HuH-7 (cell line): ENCODE results near the gene CACNA1G.
A peak's percentile ranks its signal among the peaks of the same experiment; 100 is the strongest.

Experiments
- DNase-seq: peaks from one replicate; pipeline ENCODE4 v3.0.0; 2011; ENCODE audit warnings: low spot score

The CACNA1G gene

DNA sequence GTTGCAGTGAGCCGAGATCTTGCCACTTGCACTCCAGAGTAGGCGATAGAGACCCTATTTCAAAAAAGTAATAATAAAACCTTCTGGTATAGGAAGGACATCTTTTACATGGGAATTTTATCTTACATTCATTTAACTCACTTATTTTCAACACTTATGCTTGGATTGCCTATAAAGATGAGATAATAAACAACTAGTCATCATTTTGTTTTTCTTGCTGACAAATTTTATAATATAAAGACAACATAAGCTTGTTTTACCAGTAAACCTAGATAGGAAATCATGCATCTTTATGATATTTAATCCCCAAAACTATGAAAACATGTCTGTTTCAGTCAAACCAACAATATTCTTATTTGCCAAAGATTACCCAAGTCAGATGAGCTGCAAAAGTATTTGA lies 91.1 kb downstream of the CACNA1G start:
- no peak for DNase-seq

DNA sequence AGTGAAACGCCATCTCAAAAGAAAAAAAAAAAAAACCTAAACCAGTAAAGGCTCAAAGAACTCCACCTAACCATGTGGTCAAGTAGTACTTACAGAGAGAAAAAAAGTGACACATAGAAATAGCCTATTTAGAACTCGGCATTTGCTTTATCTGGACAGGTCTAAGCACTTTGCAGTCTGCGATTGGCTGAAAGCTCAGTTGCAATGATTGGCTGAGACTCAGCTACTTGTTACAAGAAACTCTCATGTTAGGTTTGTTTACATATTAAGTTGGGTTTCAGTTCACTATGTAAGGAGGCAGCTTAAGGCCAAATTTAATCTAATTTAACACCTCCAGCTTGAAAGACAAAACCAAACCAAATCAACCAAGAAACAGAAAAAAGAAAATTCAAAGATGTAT lies 93.2 kb downstream of the CACNA1G start:
- no peak for DNase-seq

DNA sequence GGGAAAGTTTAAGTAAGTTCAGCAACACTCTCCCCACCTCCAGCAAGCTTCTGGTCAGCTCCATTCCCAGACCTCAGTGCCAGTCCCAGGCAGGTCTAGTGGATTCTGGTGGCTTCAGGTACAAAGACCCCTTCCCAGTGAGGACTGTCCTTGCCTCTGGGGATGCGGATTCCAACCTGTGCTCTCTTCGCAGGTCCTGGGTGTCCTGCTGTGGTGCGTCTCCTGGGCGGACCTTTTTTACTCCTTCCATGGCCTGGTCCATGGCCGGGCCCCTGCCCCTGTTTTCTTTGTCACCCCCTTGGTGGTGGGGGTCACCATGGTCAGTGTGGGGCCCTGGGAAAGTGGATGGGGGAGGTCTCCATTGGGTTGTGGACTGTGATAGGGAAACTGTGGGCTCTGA lies 96.0 kb downstream of the CACNA1G start:
- no peak for DNase-seq

DNA sequence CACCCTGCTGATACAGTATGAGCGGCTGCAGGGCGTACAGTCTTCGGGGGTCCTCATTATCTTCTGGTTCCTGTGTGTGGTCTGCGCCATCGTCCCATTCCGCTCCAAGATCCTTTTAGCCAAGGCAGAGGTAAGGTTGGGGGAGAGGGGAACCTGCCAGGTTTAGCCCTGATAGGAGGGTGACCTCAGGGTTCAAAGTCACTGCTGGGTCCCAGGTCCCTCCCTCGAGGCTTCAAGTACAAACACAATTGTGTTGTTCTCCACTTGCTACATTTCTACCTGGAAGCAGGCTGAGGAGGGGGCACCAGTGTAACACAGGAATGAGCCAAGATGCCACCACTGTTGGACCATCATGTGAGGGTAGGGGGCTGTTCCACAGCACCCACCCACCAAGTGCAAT lies 96.5 kb downstream of the CACNA1G start:
- no peak for DNase-seq

DNA sequence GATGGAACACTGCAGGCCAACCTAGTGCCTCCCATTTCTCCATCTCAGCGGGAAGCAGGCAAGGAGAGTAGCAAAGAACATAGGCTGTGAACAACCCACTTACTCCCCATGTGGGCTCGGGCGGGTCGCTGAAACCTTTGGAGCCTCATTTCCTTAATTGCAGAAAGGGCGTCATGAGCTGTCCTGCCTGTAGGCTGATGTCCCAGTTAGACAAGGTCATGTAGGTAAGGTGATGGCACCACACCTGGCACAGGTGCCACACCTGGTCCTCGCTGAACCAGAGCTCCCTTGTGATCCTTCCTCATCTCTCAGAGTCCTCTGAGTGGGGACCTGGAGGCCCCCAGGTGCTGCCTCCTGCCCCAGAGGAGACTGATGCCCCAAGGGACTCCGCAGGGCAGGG lies 97.1 kb downstream of the CACNA1G start:
- DNase-seq = no peak

DNA sequence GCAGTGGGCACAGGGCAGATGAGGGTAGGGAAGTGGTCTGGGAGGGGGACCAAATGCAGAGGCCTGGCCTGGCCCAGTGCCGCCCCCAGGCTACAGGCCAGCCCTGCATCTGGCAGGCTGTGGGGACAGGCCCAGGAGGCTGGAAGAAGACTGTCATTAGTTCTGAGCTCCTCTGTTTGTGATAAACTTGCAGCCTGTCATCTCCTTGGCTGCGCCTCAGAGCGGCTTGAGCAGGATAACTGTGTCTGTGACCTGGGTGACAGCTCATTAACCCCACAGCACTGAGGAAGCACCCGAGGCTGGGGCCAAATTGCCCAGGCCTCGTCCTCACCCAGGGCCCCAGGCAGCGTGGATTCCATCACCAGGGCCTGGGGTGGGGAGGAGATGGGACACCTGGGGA lies 98.1 kb downstream of the CACNA1G start:
- DNase-seq = no peak

DNA sequence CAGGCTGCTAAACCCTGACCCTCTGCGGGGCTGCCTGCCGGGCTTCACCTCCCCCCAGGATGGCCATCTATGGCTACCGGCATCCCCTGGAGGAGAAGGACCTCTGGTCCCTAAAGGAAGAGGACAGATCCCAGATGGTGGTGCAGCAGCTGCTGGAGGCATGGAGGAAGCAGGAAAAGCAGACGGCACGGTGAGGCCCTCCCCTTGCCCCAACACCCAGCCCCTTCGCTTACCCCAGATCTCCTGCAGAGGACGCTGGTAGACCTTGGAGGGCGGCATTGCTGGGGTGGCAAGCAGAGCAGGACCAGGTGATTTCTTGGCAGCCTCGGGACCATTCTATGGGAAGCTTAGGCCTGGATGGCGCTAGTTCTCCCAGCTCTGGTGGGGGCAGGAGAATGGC lies 98.7 kb downstream of the CACNA1G start:
- no peak for DNase-seq

DNA sequence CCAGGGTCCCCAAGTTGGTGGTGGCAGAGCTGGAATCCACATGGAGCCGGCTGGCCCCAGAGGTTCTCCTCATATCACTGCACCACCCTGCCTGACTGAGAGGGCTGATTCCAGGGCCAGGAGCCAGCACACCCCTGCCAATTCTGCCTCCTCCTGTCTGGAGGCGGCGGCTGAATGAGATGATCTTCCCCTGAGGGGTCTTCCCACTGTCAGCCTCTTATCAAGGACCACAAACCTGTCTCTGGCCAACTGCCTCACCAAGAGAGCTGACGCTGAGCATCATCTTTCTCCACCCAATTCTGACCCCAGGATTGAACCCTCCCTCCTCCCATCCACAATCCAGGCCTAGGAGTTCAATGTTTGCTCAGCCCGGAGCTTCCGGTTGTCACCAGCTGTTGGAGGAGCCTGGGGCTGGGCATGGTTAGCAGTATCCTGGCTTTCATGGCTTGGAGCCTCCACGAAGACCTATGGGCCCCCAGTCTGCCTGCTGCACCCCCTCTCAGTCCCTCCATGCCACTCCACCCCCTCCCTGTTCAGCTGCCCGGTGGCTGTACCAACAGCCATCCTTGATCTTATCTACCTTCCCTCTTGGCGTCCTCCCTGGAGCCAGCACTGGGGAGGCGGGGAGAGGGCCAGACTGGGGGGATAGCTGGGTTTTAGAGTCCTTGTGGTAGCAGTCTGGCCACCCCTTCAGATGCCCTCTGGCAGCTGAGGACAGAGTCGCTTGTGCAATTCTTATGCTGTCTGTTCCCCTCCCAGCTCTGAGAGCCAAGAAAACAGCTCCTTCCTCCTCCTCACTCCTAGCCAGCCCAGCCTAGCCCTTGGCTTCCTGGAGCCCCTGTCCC lies 99.7 kb downstream of the CACNA1G start:
- DNase-seq = no peak

DNA sequence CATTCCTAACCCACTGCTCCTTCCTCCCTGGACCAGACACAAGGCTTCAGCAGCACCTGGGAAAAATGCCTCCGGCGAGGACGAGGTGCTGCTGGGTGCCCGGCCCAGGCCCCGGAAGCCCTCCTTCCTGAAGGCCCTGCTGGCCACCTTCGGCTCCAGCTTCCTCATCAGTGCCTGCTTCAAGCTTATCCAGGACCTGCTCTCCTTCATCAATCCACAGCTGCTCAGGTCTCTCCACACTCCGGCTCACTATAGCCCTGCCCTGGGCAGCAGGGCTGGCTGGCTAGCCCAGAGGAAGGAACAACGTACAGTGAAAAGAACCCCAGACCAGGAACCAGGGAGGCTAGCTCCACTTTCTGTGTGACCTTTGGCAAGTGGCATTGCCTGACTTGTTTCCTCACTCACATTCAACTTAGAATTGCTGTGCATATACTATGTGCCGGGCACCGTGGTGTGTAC lies 100.4 kb downstream of the CACNA1G start:
- DNase-seq = no peak

DNA sequence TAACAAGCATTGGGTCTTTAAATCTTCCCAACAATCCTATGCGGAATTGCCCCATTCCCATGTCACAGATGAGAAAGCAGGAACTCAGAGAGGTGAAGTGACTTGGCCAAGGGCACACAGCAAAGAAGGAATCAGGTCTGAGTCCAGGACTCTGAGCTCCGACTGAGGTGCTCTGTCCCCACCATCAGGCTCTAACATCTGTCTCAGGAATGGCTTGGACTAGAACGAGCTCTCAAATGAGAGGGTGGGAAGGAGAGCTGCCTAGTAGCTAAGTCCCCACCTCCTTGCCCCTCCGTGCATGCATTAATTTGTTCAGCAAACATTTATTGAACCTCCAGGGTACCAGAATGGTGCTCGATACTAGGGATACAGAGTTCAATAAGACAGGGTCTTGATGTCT lies 100.8 kb downstream of the CACNA1G start:
- no peak for DNase-seq

DNA sequence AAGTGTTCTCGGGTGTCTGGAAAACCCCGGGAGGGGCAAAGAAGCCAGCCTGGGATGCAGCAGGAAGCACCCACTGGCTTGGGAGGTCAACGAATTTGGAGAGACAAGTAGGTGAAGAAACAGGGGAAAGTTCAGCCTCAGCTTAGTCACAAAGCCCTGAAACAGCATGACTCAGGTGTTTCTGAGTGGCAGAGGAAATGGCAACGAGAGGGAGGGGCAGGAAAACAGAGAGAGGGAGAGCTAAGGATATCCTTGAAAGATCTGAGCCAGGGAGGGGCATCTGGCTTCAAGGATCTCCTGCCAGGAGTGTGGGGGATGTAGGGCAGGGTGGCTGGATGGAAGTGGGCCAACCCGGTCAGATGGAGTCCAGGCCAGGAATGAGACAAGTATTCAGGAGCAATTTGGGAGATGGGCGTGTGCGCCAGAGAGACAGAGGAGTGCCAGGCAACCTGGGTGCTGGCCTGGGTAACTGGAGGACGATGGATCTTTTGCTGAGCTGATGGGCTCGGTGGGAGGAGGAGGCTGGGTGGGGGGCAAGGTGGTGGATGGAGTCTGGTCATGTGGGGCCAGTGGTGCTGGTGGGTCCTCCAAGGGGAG lies 101.4 kb downstream of the CACNA1G start:
- peak; percentile 72 for DNase-seq

DNA sequence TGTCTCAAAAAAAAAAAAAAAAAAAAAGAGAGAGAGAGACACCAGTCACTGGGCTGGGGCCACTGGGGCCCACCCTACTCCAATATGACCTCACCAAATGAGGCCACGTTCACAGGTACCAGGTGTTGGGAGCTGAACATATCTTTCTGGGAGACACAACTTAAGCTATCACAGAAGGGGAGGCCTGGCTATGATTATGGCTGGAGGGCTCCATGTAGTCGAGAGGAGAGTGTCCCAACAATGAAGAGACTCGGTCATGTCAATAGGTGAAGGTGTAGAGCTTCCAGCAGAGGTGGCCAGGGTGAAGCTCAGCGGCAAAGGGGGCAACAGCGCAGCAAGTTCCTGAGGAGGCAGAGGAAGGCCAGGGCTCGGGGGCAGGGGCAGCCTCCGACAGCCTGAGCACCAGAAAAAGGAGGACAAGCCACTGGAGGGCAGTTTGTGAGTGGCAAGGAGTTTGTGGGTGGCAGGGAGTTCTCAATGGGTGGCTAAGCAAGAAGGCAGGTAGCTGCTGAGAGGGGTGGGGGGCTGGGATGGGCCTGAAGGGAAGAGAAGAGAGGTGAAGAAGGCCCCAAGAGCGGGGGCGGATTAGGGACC lies 102.2 kb downstream of the CACNA1G start:
- no peak for DNase-seq

DNA sequence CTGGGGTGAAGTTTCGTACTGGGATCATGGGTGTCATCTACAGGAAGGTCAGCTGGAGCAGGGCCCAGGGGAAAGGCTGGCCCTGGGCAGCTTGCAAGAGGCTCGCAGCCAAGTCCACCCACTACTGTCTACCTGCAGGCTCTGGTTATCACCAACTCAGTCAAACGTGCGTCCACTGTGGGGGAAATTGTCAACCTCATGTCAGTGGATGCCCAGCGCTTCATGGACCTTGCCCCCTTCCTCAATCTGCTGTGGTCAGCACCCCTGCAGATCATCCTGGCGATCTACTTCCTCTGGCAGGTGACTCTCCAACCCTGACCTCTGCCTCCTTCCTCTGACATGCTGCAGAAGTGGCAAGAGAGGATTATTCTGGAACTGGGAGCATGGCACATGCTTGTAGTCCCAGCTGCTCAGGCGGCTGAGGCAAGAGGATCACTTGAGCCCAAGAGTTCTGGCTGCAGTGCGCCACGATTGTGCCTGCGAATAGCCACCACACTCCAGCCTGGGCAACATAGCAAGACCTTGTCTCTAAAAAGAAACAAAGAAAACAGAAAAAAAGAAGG lies 103.4 kb downstream of the CACNA1G start:
- no peak for DNase-seq

DNA sequence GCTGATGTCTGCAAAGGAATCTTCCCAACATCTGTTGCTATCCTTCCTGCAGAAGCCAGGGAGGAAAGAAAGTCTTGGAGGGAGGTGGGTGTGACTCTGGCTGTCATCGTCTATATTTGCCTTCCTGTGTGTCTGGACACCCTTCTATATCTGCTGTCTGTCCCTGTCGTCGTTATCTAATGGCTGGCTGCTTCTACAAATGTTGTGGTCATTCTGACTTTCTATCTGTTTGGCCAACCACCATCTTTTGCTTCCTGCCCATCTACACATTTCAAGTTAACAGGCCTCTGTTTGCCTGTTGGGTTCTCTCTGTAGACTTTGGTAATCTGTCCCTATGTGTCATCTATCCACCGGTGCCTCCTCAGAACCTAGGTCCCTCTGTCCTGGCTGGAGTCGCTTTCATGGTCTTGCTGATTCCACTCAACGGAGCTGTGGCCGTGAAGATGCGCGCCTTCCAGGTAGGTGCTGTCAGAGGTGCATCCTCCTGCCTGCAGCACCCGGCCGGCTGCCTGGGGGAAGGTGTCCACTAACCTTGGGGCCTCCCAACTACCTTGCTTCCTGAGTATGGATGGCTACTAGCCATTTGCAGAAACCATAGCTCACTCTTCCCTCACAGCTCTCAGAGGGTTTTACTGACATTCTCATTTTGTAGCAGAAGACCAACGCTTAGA lies 104.4 kb downstream of the CACNA1G start:
- DNase-seq = no peak

DNA sequence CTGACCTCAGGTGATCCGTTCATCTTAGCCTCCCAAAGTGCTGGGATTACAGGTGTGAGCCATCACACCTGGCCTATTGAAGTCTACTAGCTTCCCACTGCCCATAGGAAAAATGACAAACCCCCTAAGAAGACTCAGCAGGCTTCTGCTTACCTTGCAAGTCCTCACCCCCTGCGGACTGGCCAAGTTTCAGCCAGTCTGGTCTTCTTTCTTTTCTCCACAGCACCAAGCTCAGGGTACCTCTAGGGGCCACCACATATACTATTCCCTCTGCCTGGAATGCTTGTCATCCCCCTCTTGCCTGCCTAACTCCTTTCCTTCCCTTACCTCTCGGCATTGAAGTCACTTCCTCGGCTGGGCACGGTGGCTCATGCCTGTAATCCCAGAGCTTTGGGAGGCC lies 105.3 kb downstream of the CACNA1G start:
- DNase-seq = no peak

DNA sequence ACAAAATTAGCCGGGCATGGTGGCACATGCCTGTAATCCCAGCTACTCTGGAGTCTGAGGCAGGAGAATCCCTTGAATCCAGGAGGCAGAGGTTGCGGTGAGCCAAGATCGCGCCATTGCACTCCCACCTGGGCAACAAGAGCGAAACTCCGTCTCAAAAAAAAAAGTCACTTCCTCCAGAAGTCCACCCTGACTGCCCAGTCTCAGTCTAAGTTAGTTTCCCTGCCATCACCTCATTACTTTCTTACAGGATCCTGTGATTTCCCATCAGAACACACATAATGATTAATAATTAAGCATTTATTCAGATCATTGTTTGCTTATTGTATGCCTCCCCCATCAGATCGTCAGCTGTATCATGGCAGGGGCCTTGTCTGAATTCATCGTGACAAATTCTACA lies 105.8 kb downstream of the CACNA1G start:
- DNase-seq = no peak

DNA sequence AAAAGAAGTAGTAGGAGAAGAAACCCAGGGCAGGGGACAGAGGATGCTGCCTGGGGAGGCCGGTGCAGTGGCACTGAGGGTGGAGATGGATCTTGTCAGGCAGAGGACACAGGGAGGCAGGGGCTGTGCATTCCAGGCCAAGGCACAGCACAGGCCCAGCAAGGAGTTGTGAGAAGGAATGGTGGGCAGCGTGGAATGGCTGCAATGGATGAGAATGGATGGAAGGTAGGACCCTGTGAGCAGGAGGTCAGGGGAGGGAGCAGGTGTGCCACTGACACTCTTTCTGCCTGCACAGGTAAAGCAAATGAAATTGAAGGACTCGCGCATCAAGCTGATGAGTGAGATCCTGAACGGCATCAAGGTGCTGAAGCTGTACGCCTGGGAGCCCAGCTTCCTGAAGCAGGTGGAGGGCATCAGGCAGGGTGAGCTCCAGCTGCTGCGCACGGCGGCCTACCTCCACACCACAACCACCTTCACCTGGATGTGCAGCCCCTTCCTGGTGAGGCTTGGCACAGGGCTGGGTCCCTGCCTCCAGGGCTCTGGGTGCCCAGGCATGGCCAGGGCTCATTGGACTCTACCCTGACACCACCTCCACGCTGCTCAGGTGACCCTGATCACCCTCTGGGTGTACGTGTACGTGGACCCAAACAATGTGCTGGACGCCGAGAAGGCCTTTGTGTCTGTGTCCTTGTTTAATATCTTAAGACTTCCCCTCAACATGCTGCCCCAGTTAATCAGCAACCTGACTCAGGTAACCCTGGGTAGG lies 106.9 kb downstream of the CACNA1G start:
- no peak for DNase-seq

DNA sequence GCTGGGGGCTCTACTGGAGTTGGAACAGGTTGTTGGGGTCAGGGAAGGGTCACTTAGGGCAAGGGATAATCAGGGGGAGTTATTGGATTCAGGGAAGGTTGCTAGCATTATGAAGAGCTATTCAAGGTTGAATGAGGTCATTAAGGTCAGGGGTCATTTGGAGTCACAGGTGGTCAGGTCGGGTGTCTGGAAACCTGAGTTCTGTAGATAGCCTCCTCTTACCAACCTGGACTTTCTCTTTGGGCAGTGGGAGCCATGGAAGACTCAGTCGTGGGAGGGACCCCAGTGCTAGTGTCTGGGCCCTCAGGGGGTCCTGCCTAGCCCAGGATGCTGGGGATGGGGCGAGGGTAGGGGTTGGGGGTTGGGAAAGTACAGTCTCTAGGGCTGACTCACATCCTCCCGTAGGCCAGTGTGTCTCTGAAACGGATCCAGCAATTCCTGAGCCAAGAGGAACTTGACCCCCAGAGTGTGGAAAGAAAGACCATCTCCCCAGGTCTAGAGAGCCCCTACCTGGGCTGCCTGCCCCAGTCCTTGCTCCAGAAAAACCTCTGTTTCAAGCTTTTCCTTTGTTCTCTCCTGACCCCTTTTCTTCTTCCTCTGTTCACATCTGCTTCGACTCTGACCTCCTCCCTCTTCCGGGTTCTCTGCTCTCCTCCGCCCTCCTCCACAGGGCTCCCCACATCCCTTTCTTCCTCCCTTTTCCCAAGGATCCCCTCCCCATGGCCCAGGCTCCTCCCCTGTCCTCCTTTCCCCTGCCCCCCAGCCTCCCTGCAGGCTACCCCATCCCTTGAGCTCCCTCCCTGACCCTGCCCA lies 107.7 kb downstream of the CACNA1G start:
- DNase-seq = no peak

DNA sequence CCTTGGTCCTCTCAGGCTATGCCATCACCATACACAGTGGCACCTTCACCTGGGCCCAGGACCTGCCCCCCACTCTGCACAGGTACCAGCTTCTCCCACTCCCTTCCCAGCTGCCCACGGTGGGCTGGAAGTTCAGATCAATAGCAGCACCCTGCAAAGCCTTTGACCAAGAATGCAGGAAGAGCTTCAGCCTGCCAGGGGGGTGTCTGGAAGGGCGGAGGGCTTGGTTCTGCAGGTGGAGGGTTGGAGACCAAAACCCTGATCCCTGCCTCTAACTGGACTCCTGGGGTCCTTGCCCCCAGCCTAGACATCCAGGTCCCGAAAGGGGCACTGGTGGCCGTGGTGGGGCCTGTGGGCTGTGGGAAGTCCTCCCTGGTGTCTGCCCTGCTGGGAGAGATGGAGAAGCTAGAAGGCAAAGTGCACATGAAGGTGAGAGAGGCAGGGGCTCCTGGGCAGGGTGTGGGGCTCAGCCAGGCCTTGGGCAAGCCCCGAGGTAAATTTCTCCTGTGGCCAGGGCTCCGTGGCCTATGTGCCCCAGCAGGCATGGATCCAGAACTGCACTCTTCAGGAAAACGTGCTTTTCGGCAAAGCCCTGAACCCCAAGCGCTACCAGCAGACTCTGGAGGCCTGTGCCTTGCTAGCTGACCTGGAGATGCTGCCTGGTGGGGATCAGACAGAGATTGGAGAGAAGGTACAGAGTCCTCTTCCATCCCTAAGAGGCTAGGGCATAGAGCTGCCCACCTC lies 108.5 kb downstream of the CACNA1G start:
- DNase-seq = no peak

DNA sequence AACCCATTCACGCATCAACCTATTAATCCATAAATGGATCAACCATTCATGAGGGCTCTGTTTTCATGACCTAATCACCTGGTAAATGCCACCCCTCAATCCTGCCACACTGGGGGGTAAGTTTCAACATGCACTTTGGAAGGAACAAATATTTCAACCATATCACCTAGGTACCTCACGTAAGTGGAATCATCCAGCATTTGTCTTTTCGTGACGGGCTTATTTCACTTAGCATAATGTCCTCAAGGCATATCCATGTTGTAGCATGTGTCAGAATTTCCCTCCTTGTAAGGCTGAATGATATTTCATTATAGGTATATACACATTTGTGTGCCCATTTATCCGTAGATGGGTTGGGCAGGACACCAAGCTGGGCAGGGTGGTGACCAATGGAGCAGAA lies 111.6 kb downstream of the CACNA1G start:
- DNase-seq = no peak
